Right lobe of liver (tissue), 6 donors: Measurements from ENCODE around the gene ZNF488. TPM values are rescaled to one million over a fixed set of nuclear protein-coding genes. Genes with fewer than 3 reads are reported as not detected.
A peak's percentile ranks its signal among the peaks of the same experiment; 100 is the strongest.

Experiments used
- ATAC-seq, 4 donors: fragments of 200-7000 bp; cut with Tn5 transposase; one replicate each; pipeline ENCODE4 v1.9.1; 2020; ENCODE audit warnings: mild to moderate bottlenecking in 4 of 4, moderate library complexity in 4 of 4
- DNase-seq, 3 donors: peaks; one replicate each; pipeline ENCODE4 v3.0.0-alpha.2; 2020
- H3K27ac ChIP-seq, 3 donors: fragments of 200-600 bp; one replicate each; pipeline ENCODE4 v1.8.0; 2022
- H3K27me3 ChIP-seq, 2 donors: fragments of 200-600 bp; one replicate each; pipeline ENCODE4 v1.8.0; 2022
- H3K36me3 ChIP-seq, 4 donors: fragments of 200-600 bp; sonication (generic) in 1 of 4; one replicate each; pipeline versions ENCODE4 v1.5.1 to v1.8.0; 2017 to 2022; ENCODE audit warnings: control low read depth in 1 of 4
- H3K4me1 ChIP-seq, 4 donors: fragments of 200-600 bp; sonication (generic) in 1 of 4; one replicate each; pipeline versions ENCODE4 v1.5.1 to v1.8.0; 2017 to 2022; ENCODE audit warnings: control low read depth in 1 of 4
- H3K4me3 ChIP-seq, 3 donors: fragments of 200-600 bp; one replicate each; pipeline ENCODE4 v1.8.0; 2022
- H3K9me3 ChIP-seq, 4 donors: fragments of 200-600 bp; sonication (generic) in 1 of 4; one replicate each; pipeline versions ENCODE4 v1.5.1 to v1.8.0; 2017 to 2022; ENCODE audit warnings: control low read depth in 1 of 4
- CTCF ChIP-seq, 4 donors: fragments of 200-600 bp in 3 of 4; fragments of 450-650 bp in 1 of 4; IDR thresholded peaks; one replicate each; pipeline versions ENCODE4 v1.5.1 to v1.8.0; 2016 to 2022; ENCODE audit warnings: antibody characterized with exemption in 4 of 4, mild to moderate bottlenecking in 2 of 4
- POLR2A ChIP-seq: fragments of 450-650 bp; IDR thresholded peaks from one replicate; pipeline ENCODE4 v1.6.1; 2017; ENCODE audit warnings: antibody characterized with exemption, mild to moderate bottlenecking
- WGBS: methylation state at CpG from one replicate; pipeline ENCODE4 v1.1.6; 2018; ENCODE audit warnings: low coverage, low lambda C conversion rate; ENCODE audit not compliant: insufficient coverage; ENCODE audit errors: missing lambda C conversion rate; 5-methylcytosine and 5-hydroxymethylcytosine counted together
- intact Hi-C, 2 donors: fragments of 100-400 bp; cut with DNase I; formaldehyde crosslinking; loops; one replicate each; pipeline versions ENCODE4 v1.11.2 to v1.14.1; 2022
- total RNA-seq, 6 experiments: library from RNA; depleted of rRNA in 2 of 6; stranded (reverse); fragments of >200 nt in 2 of 6; fragmentation: NEBNext Ultra II Directional in 3 of 6; extraction: Animal tissue kit (Norgen Biotek cat#: 25700) in 3 of 6; gene quantifications; one replicate each; pipeline versions ENCODE4 v1.1.0 to v1.2.4, GENCODE V29; 2016 to 2023
- donor health status: DM: no; HTN: yes; CAD: no.
- donor health status: DM: no; HTN: no; CAD: no.
- donor health status: DM: no; HTN: no; CAD: no.
- donor health status: DM: no; HTN: yes; CAD: no.
- donor health status: DM: no; HTN: yes; CAD: no.

The ZNF488 gene
- total RNA-seq, 6 experiments from 2014 or later = not detected

GRCh38 chr10:47370015-47370767 lies 13.9 kb downstream of the ZNF488 start:
- H3K9me3 ChIP-seq = no peaks in the 10 kb centered on the region
- no peaks in the 10 kb centered on the region for H3K27me3 ChIP-seq
- no peak for TF ChIP-seq POLR2A
- TF ChIP-seq CTCF (IDR thresholded peaks at IDR 0.05) = no peak
- H3K4me1 ChIP-seq = no peaks in the 10 kb centered on the region
- 94% methylated on average over 10 of the region's 11 CpGs for WGBS
- H3K27ac ChIP-seq = no peak overlapping the region
- DNase-seq = peak in 1 of 3 donors; percentile 22
- intact Hi-C loops = no loop called here
- no peak for ATAC-seq
- H3K36me3 ChIP-seq = no peaks in the 10 kb centered on the region
- no peak overlapping the region for H3K4me3 ChIP-seq

GRCh38 chr10:47369251-47369894 lies 14.7 kb downstream of the ZNF488 start:
- WGBS = 55% methylated on average over 9 of the region's 9 CpGs
- H3K27ac ChIP-seq = no peak overlapping the region
- ATAC-seq (no peak), DNase-seq (peak in 1 of 3 donors; percentile 25)
- H3K36me3 ChIP-seq = no peaks in the 10 kb centered on the region
- TF ChIP-seq POLR2A = no peak
- no peak for TF ChIP-seq CTCF (IDR thresholded peaks at IDR 0.05)
- no peak overlapping the region for H3K4me3 ChIP-seq
- no peaks in the 10 kb centered on the region for H3K27me3 ChIP-seq
- H3K4me1 ChIP-seq = no peaks in the 10 kb centered on the region
- intact Hi-C loops = no loop called here
- H3K9me3 ChIP-seq = no peaks in the 10 kb centered on the region

GRCh38 chr10:47368431-47369180 lies 15.5 kb downstream of the ZNF488 start:
- ATAC-seq = no peak
- no peak for DNase-seq
- intact Hi-C loops = no loop called here
- no peak for TF ChIP-seq POLR2A
- no peak for TF ChIP-seq CTCF (IDR thresholded peaks at IDR 0.05)
- Histone ChIP-seq H3K4me1 (no peaks in the 10 kb centered on the region), H3K9me3 (no peaks in the 10 kb centered on the region), H3K27me3 (no peaks in the 10 kb centered on the region), H3K4me3 (no peak overlapping the region), H3K27ac (no peak overlapping the region), H3K36me3 (no peaks in the 10 kb centered on the region)
- WGBS = 88% methylated on average over 4 of the region's 24 CpGs

- intact Hi-C loops = no loop called here
- H3K27me3 ChIP-seq = no peaks in the 10 kb centered on the region
- 87% methylated on average over 5 of the region's 11 CpGs for WGBS
- no peak for ATAC-seq
- no peak overlapping the region for H3K27ac ChIP-seq
- no peaks in the 10 kb centered on the region for H3K36me3 ChIP-seq
- no peak overlapping the region for H3K4me3 ChIP-seq
- no peaks in the 10 kb centered on the region for H3K9me3 ChIP-seq
- TF ChIP-seq POLR2A (no peak), CTCF (IDR thresholded peaks at IDR 0.05) (no peak)
- H3K4me1 ChIP-seq = no peaks in the 10 kb centered on the region
- peak in 1 of 3 donors; percentile 28 for DNase-seq
Observed at GRCh38 chr10:47367646-47368045, 16.4 kb downstream of the ZNF488 start.
